ENCODE results near the gene SPATA2L. TPM values are rescaled to one million over a fixed set of nuclear protein-coding genes. Genes with fewer than 3 reads are reported as not detected.

Gene SPATA2L
- total and polyA plus RNA-seq, 8 donors = 9.7 to 41.4 (median 12.8) TPM; not detected in 1

DNA sequence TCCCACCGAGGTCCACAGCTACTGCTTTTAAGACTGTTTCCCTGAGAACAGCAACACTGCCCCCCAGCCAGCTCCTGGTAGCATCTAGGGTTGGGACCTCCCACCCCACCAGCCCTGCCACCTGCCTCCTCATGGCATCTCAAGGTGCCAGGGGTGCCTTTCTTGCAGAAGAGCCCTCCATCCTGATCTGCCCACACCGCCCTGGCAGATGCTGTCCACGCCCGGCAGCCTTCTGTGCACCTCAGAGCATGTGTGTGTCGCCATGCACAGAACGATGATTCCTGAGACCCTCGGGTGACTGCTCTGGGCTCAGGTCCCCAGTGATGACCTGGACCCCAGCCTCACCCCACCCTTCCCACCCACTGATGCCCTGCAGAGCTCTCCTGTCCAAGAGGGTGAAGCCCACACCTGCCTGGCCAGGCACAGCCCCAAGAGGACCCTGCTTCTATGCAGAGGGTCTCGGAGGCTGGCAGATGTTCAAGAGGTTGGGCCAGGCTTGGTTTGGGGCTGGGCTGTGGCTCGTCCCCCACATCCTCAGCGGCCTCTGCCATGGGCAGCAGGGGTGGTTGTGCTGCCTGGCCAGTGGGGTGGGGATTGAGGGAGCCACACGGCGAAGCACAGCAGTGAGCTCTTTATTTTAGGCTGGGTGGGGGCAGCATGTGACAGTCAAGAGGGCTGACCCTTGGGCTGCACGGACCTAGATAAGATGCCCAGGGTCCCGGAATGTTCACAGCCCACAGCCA is 5.2 kb upstream of the SPATA2L start:
- Histone ChIP-seq H3K4me1 (peaks cover 13 to 26% (median 20%) of the 10 kb centered on the region in 4 donors), H3K27me3 (peaks cover 0 to 21% (median 0%) of the 10 kb centered on the region in 3 donors), H3K9me3 (no peaks in the 10 kb centered on the region), H3K36me3 (peaks cover 0 to 32% (median 5%) of the 10 kb centered on the region in 4 donors), H3K4me3 (peak overlapping the region in 1 of 4 donors; percentile 3), H3K27ac (no peak overlapping the region)
- peak in 1 of 2 donors; percentile 10 for DNase-seq
- TF ChIP-seq POLR2AphosphoS5 (IDR thresholded peaks at IDR 0.05) (no peak), POLR2A (IDR thresholded peaks at IDR 0.05) (no peak), EP300 (IDR thresholded peaks at IDR 0.05) (no peak)
- TF ChIP-seq, protein P1, sequence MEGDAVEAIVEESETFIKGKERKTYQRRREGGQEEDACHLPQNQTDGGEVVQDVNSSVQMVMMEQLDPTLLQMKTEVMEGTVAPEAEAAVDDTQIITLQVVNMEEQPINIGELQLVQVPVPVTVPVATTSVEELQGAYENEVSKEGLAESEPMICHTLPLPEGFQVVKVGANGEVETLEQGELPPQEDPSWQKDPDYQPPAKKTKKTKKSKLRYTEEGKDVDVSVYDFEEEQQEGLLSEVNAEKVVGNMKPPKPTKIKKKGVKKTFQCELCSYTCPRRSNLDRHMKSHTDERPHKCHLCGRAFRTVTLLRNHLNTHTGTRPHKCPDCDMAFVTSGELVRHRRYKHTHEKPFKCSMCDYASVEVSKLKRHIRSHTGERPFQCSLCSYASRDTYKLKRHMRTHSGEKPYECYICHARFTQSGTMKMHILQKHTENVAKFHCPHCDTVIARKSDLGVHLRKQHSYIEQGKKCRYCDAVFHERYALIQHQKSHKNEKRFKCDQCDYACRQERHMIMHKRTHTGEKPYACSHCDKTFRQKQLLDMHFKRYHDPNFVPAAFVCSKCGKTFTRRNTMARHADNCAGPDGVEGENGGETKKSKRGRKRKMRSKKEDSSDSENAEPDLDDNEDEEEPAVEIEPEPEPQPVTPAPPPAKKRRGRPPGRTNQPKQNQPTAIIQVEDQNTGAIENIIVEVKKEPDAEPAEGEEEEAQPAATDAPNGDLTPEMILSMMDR (IDR thresholded peaks at IDR 0.05) = no peak
- 78 to 84% (median 83%) methylated on average over 12 to 14 of the region's 14 CpGs for WGBS, 5 donors
- intact Hi-C loops (cut with DNase I; ENCODE audit: low total_unique reads) = loop anchor here (5.0 to 10.0 kb wide), 2 partner anchors 86 to 158 kb away; no protein-coding TSS in a partner anchor

DNA sequence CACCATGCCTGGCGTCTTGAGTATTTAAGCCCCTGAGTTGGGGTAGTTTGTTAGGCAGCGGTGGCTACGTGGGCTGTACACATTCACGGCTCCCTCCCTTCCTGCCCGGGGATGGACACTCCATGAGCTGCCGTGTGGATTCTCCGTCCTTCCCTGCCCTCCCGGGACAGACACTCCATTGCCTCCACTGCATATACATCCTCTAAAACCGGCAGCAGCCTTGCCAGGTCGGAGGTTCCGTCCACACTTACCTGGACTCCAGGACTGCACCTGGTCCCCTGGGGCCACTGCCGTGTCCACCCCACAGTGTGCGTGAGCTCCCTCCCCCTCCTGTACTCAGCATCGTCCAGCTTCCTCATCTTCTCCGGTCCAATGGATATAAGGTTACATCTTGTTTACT is 3.5 kb upstream of the SPATA2L start:
- Histone ChIP-seq H3K4me1 (peaks cover 21 to 34% (median 30%) of the 10 kb centered on the region in 4 donors), H3K27ac (no peak overlapping the region), H3K36me3 (peaks cover 0 to 21% (median 5%) of the 10 kb centered on the region in 4 donors), H3K27me3 (peaks cover 0 to 29% (median 0%) of the 10 kb centered on the region in 3 donors), H3K9me3 (no peaks in the 10 kb centered on the region), H3K4me3 (no peak overlapping the region)
- peak in 1 of 2 donors; percentile 7 for DNase-seq
- intact Hi-C loops (cut with DNase I; ENCODE audit: low total_unique reads) = loop anchor here (5.0 to 10.0 kb wide), 2 partner anchors 87 to 160 kb away; no protein-coding TSS in a partner anchor
- 65 to 75% (median 68%) methylated on average over 15 of the region's 15 CpGs for WGBS, 5 donors
- no peak for TF ChIP-seq EP300 (IDR thresholded peaks at IDR 0.05)
- no peak for TF ChIP-seq POLR2AphosphoS5 (IDR thresholded peaks at IDR 0.05)
- TF ChIP-seq, protein P1 (IDR thresholded peaks at IDR 0.05) = no peak
- TF ChIP-seq POLR2A (IDR thresholded peaks at IDR 0.05) = no peak

DNA sequence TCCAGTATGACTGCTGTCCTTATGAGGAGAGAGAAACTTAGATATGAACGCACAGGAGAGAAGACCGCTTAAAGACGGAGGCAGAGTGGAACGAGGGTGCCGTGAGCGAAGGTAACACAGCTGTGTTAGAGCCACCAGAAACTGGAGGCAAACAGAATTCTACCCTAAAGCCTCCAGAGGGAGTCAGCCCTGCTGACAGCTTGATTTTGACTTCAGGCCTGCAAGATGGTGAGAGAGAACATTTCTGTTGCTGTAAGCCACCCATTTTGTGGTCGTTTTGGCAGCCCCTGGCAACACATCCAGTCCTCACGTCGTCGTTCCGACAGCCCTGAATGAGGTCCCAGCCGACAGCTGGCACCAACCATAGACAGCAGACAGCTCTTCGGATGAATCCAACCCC is 2.8 kb upstream of the SPATA2L start:
- Histone ChIP-seq H3K27me3 (peaks cover 0 to 29% (median 0%) of the 10 kb centered on the region in 3 donors), H3K27ac (no peak overlapping the region), H3K4me3 (no peak overlapping the region), H3K36me3 (peaks cover 0 to 15% (median 5%) of the 10 kb centered on the region in 4 donors), H3K9me3 (no peaks in the 10 kb centered on the region), H3K4me1 (peaks cover 28 to 41% (median 37%) of the 10 kb centered on the region in 4 donors)
- intact Hi-C loops (cut with DNase I; ENCODE audit: low total_unique reads) = loop anchor here (10.0 kb wide), 1 partner anchor 161 kb away; no protein-coding TSS in a partner anchor
- TF ChIP-seq, protein P1 (IDR thresholded peaks at IDR 0.05) = no peak
- TF ChIP-seq POLR2A (IDR thresholded peaks at IDR 0.05) (no peak), EP300 (IDR thresholded peaks at IDR 0.05) (no peak), POLR2AphosphoS5 (IDR thresholded peaks at IDR 0.05) (no peak)
- WGBS, 5 donors = 76 to 86% (median 84%) methylated on average over 13 of the region's 13 CpGs
- no peak for DNase-seq

DNA sequence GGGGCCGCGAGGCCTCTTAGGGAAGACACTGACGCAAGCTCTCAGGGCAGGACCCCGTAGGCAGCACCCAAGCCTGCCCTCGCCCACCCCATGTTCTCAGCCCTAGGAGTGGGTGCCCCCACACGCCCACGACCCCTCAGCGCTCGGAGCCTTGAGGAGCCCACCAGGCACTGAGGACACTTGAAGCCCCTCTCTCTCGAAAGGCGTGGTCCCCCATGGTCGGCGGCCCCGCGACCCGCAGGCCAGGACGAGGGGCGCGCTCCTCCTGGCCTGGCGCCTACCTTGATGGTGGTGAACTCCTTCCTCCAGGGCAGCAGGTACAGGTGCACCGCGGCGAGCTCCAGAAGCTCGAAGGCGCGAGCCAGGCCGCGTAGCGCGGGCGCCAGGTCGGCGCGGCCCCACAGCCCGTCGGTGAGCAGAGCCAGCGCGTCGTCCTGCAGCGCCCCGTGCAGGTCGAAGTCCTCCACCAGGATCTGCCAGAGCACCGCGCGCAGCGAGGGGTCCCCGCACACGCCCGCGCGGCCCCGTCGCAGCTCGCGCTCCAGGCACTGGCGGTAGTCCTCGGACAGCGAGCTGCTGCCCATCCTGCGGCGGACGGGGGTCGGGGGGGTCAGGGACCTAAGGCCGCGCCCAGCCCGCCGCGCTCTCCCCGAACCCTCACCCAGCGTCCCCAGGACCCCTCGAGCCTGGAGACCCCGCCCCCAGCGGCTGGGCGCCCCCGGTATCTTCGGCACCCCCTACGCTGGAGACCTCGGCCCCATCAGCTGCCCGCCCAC is 668 bp downstream of the SPATA2L start:
- 1 to 2% (median 1%) methylated on average over 41 to 78 of the region's 78 CpGs; no CpG with 5 or more reads in 1 of the 5 donors for WGBS, 5 donors
- Histone ChIP-seq H3K27ac (peak overlapping the region; percentile 89 to 99 (median 94)), H3K4me1 (peaks cover 28 to 53% (median 44%) of the 10 kb centered on the region in 4 donors), H3K27me3 (peaks cover 0 to 29% (median 0%) of the 10 kb centered on the region in 3 donors), H3K9me3 (no peaks in the 10 kb centered on the region), H3K36me3 (peaks cover 0 to 24% (median 21%) of the 10 kb centered on the region in 4 donors), H3K4me3 (peak overlapping the region; percentile 70 to 80 (median 74))
- TF ChIP-seq POLR2A (IDR thresholded peaks at IDR 0.05) = no peak
- TF ChIP-seq POLR2AphosphoS5 (IDR thresholded peaks at IDR 0.05) = peak in 2 of 3 donors; percentile 18 to 41
- TF ChIP-seq, protein P1 (IDR thresholded peaks at IDR 0.05) = peak in 1 of 7 experiments; percentile 4
- no peak for TF ChIP-seq EP300 (IDR thresholded peaks at IDR 0.05)
- peak; percentile 76 to 92 for DNase-seq
- intact Hi-C loops (cut with DNase I; ENCODE audit: low total_unique reads) = loop anchor here (10.0 kb wide), 1 partner anchor 164 kb away; no protein-coding TSS in a partner anchor

All from stomach (tissue), 9 donors.